ENCODE measurements around the gene ETV6. TPM values are rescaled to one million over a fixed set of nuclear protein-coding genes. Genes with fewer than 3 reads are reported as not detected.

Gene ETV6
- total and polyA plus RNA-seq, 9 of the 15 experiments (the other 6 are each of a cell fraction or from before 2014, with no cell fraction given), result 0.81 to 12.7 (median 4.1) TPM

DNA sequence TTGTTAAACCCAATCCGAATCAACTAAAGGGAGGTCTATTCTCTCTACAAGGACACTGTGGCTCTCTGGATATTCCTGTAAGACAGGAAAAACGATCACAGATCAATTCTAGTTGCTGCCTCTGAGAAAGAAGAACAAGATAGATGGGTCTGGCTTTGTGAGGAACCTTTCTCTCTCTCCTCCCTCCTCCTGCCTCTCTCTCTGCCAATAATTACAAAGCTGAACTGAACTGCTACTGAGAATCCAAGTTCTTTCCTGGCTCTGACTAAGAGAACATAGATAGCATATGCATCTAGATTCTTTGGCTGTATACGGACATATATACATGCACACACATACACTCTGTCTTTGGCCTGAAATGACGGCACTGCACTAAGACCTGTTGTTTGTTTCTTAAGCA lies 27.6 kb downstream of the ETV6 start (continued):
- TF ChIP-seq, protein P1, sequence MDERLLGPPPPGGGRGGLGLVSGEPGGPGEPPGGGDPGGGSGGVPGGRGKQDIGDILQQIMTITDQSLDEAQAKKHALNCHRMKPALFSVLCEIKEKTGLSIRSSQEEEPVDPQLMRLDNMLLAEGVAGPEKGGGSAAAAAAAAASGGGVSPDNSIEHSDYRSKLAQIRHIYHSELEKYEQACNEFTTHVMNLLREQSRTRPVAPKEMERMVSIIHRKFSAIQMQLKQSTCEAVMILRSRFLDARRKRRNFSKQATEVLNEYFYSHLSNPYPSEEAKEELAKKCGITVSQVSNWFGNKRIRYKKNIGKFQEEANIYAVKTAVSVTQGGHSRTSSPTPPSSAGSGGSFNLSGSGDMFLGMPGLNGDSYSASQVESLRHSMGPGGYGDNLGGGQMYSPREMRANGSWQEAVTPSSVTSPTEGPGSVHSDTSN (CRISPR knock-in tag; IDR thresholded peaks at IDR 0.05; ENCODE audit: low read depth), result no peak
- TF ChIP-seq, protein P1 (tag; conservative IDR thresholded peaks at IDR 0.05; ENCODE audit: low read depth), result no peak

DNA sequence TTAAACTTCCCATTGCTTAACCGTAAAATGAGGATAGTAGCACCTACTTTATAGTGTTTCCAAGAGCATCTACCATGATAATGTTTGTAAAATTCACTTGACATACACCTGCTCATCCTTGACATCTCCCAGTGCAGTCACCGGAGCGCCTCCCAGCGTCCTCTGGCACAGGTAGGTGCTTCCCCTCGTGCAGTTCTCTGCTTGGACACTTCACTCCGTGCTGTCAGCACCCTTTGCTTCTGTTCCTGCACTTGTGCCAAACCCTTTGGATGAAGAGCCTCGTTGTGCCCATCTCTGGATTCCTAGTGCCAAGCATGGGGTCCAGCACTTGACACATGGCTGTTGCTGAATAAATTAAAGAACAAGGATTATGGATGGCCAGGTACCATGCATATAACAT lies 28.3 kb downstream of the ETV6 start:
- H2AFZ ChIP-seq (ENCODE audit: low read depth, low read length), result no peak overlapping the region
- no peaks in the 10 kb centered on the region for H3K9me3 ChIP-seq (replicated peaks; ENCODE audit: control insufficient read depth, insufficient read depth, low read depth, low read length)
- FAIRE-seq (no peak), DNase-seq (ENCODE audit: extremely low read depth in 1 of 4, low spot score in 3 of 4) (no peak), ATAC-seq (no peak)
- no peaks in the 10 kb centered on the region for H3K36me3 ChIP-seq (ENCODE audit: control insufficient read depth, insufficient read depth, low read length)
- intact Hi-C loops (cut with micrococcal nuclease) (no loop called here), in situ Hi-C loops (cut with MboI) (no loop called here)
- WGBS (ENCODE audit: insufficient coverage, low coverage, missing lambda C conversion rate), result 64% methylated on average over 7 of the region's 7 CpGs
- H3K4me2 ChIP-seq (ENCODE audit: insufficient read depth, low read length), result no peak overlapping the region
- H3K27me3 ChIP-seq (ENCODE audit: control insufficient read depth in 2 of 2, insufficient read depth in 2 of 2, low read length in 2 of 2), result no peaks in the 10 kb centered on the region
- no peaks in the 10 kb centered on the region for H3K9me1 ChIP-seq (ENCODE audit: control insufficient read depth, insufficient read depth, low read length)
- H3K9ac ChIP-seq (ENCODE audit: insufficient read depth in 1 of 2, low read depth in 2 of 2, low read length in 2 of 2), result no peak overlapping the region
- H3K27ac ChIP-seq (ENCODE audit: extremely low read depth, low read depth, low read length), result no peak overlapping the region
- H3K4me1 ChIP-seq (replicated peaks in 1 of 2; ENCODE audit: control insufficient read depth in 2 of 2, insufficient read depth in 2 of 2, low read length in 2 of 2), result no peaks in the 10 kb centered on the region; a peak in 1 of 5 replicates
- H4K20me1 ChIP-seq (replicated peaks; ENCODE audit: control insufficient read depth, insufficient read depth, low read length), result peaks cover 5% of the 10 kb centered on the region; the same call in 1 of the 2 replicates
- no peak overlapping the region for H3K4me3 ChIP-seq
- CTCF ChIA-PET (ENCODE audit: low intra/inter-chr PET ratio), result no interaction called here
- POLR2A ChIA-PET, result no interaction called here
- H3K79me2 ChIP-seq (ENCODE audit: control insufficient read depth, insufficient read depth, low read length), result no peaks in the 10 kb centered on the region; the same call in 1 of the 3 replicates
- no TSS peak for BruUV-seq (replicated peaks)
- TF ChIP-seq TRIM24 (IDR thresholded peaks at IDR 0.05) (no peak), ZNF311 (CRISPR knock-in tag; IDR thresholded peaks at IDR 0.05) (no peak), NEUROD1 (IDR thresholded peaks at IDR 0.05; ENCODE audit: borderline replicate concordance, low read depth, low read length, partially characterized antibody) (no peak), HMG20B (CRISPR knock-in tag; IDR thresholded peaks at IDR 0.05) (no peak), NFXL1 (CRISPR knock-in tag; IDR thresholded peaks at IDR 0.05) (no peak), NFRKB (IDR thresholded peaks at IDR 0.05; ENCODE audit: low read depth) (no peak), RBFOX2 (IDR thresholded peaks at IDR 0.05; ENCODE audit: low read depth, low read length) (no peak), ZNF133 (CRISPR knock-in tag; IDR thresholded peaks at IDR 0.05) (no peak), TAF1 (IDR thresholded peaks at IDR 0.05; ENCODE audit: control insufficient read depth, extremely low read depth, insufficient read depth, low read length, severe bottlenecking) (no peak), RNF2 (IDR thresholded peaks at IDR 0.05) (no peak), SMAD4 (CRISPR knock-in tag; conservative IDR thresholded peaks at IDR 0.05) (no peak), RBM39 (optimal IDR thresholded peaks at IDR 0.05; ENCODE audit: low read depth, low read length) (no peak), HNRNPL (IDR thresholded peaks at IDR 0.05; ENCODE audit: low read depth, low read length) (no peak), COPS2 (conservative IDR thresholded peaks at IDR 0.05) (no peak)
- TF ChIP-seq, protein P2, sequence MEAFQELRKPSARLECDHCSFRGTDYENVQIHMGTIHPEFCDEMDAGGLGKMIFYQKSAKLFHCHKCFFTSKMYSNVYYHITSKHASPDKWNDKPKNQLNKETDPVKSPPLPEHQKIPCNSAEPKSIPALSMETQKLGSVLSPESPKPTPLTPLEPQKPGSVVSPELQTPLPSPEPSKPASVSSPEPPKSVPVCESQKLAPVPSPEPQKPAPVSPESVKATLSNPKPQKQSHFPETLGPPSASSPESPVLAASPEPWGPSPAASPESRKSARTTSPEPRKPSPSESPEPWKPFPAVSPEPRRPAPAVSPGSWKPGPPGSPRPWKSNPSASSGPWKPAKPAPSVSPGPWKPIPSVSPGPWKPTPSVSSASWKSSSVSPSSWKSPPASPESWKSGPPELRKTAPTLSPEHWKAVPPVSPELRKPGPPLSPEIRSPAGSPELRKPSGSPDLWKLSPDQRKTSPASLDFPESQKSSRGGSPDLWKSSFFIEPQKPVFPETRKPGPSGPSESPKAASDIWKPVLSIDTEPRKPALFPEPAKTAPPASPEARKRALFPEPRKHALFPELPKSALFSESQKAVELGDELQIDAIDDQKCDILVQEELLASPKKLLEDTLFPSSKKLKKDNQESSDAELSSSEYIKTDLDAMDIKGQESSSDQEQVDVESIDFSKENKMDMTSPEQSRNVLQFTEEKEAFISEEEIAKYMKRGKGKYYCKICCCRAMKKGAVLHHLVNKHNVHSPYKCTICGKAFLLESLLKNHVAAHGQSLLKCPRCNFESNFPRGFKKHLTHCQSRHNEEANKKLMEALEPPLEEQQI (IDR thresholded peaks at IDR 0.05), result no peak
- TF ChIP-seq, protein P3, sequence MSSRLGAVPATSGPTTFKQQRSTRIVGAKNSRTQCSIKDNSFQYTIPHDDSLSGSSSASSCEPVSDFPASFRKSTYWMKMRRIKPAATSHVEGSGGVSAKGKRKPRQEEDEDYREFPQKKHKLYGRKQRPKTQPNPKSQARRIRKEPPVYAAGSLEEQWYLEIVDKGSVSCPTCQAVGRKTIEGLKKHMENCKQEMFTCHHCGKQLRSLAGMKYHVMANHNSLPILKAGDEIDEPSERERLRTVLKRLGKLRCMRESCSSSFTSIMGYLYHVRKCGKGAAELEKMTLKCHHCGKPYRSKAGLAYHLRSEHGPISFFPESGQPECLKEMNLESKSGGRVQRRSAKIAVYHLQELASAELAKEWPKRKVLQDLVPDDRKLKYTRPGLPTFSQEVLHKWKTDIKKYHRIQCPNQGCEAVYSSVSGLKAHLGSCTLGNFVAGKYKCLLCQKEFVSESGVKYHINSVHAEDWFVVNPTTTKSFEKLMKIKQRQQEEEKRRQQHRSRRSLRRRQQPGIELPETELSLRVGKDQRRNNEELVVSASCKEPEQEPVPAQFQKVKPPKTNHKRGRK (tag; IDR thresholded peaks at IDR 0.05), result no peak
